NCI-H146 (cell line): ENCODE results near the gene ODAD3.
"Not testable (repeated sequence)": the region's sequence is repeated elsewhere in the genome, so short reads cannot be mapped to it uniquely, and the experiment has no call there.

Source experiments
- DNase-seq: peaks from one replicate; lab custom pipeline; 2025; lab: John Stamatoyannopoulos, UW

ODAD3 gene

DNA sequence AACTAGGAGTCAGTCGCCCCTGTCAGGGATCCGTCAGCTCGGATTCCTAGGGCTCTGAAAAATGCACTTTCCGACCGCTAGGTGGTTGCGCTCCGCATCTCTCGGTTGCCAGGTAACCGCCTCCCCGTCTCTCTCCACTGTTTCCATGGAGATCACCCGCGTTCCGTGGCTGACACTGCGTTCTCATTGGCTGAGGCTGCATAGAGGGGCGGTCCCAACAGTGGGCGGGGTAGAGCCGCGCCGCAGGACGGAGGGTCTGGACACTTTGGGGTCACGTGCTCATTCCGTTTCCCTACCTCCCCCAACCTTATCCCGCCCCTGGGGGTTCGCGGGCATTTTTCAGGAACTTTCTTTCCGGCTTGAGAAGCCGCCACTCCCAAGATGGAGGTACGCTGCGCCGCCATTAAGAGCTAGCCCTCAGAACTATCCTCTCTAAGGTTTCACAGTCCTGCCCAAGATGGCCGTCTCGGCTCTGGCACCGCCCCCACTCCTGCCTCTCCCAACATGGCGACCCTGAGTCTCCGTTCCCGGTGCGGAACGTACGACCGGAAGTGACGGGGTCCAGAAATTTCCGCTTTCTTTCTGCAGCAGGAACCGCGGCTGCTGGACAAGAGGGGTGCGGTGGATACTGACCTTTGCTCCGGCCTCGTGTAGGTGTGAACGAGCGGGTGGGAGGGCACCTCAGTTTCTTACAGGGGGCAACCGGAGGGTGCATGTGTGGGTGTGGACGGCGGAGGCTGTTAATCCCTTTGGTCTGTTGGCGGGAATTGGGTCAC, at the start of gene ODAD3, which contains the start of gene PRKCSH:
TSS of gene ODAD3 (minus strand) at position 65 of the 776 bp plus-strand sequence. CDS start 105 bp downstream, outside the sequence.
TSS of gene PRKCSH (plus strand) at position 579 of the 776 bp plus-strand sequence. CDS start 483 bp downstream, outside the sequence.
- DNase-seq, result peak; percentile 100

DNA sequence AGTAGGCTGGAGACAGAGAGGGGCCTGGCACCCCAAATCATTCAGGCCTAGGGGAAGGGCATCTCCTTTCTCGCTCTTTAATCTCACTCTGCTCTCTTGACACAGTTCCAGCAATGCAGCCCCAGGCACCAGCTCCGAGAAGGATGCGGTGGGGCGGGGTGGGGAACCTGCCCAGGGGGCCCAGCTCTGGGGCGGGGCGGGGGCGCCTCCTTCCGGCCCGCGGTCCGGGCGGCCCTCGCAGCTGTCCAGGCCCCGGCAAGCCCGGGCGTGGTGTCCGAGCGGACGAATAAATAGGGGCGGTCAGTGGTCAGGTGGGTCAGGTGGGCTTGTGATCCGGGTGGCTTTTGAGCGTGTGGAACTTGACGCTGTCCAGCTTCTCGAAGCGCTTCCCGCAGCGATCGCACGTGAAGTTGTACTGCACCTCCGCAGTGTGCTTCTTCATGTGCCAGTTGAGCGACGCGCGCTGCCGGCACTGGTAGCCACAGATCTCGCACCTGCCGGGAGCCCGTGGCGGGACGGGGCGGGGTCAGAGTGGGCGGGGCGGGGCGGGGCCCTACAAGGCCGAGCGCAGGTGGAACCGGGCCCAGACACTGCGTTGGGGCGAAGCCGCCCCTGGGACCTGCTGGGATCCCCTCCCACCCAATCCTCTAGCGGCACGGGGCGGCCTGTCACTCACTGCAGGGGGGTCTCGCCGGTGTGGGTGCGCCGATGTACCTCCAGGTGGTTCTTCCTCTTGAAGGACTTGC, 48.6 kb upstream of the ODAD3 start:
- no peak for DNase-seq

DNA sequence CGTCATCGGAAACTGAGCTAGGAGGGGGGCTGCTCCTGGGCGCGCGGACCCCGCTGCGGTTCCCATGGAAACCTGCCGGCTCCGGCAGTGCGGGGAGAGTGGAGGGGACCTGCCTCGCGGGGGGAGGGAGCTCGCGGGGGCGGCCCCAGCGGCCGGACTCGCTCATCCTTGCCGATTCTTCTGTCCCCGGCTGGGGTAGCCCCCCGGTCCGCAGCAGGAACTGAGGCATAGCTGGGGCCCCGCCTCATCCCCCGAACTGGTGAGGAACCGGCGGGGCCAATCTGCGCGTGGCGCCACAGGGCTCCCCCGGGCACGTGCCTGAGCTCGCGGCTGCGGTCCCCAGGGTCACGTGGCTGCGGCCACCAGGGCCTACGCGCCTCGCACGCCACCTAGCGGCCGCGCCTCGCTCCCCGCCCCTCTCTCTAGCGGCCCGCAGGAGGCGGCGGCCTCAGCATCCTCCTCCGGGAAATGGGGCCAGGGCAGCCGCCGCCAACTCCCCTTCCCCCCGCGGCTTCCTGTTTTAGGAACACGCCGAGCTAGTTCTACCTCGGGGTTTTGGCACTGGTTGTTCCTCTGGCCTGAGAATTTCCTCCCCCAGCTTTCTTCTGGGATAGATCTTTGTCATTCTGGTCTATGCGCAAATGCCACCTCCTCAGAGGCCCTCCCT, 47.6 kb upstream of the ODAD3 start:
- peak; percentile 92 for DNase-seq

DNA sequence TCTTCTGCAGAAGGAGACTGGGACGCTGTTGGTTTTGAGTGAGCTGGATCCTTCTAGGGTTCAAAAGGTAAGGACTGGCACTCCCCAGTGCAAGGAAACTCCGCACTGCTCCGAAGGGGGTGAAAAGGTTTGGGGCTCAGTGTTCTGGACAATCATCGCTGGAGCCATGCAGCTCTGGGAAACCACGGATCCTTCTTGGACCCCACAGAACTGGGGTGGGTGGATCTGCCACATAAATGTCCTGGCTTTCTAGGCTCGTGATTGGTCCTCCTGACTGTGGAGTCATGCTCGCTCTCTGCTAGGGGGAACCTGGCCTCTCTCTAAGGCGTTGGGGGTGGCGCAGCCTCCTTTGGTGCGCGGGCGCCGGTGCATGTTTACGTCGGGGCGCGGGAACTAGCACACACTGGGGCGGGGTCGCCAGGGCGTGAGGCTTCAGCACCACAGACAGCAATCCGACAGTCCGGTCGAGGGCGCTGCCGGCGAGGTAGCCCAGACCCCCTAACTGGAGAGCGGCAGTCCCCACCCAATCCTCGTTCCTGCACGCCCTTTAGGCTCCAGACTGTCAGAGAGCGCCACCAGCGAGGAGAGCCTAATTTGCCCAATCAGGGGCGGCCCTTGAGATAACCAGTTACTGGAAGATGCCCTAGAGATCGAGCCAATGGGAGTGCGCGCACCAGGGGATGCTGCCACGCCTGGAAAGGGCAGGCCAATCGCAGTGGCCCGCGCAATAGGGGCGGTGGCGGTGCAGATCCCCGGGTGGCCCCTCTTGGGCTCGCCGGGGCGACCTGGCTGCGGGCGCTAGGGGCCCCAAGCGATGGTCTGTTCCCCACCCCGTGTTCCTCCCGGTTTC, 46.8 kb upstream of the ODAD3 start:
- peak; percentile 99 for DNase-seq

DNA sequence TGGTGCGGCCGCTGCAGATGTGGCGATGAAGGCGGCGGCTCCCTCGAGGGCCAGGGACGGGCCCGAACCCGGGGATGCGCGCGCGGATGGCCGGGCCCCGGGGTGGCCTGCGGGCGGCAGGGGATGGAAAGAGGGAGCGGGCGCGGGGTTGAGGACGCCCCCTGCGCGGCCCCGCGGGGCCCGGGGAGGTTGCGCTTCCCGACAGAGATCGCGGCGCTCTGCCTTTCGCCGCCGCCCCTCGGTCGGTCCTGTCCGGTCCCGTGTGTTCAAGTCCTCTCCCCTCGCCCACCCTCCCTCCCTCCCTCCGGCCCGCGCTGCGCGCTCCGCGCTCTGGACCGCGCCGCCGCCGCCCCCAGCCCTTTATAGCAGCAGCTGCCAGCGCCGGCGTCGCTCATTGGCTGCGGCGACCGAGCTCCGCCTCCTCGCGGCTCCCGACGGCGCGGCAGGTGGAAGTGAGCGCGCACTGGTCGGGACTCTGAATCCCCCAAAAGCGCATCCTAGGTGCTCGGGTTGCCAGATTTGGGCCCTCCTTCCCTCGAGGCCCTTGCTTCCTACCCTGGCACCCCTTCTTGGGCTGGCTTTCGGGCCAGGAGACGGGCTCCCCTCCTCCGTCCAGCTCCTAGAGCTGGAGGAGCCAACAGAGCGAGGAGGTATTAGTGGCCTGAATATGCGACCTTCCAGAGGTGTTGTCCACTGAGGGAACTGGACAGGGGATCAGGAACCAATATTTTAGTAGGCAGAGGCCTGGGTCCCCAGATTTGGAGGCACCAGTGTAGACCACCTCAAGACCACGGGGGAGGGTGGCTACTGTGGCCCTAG, 46.0 kb upstream of the ODAD3 start, which contains the start of gene ELAVL3:
TSS of gene ELAVL3 (minus strand) at position 332 of the 819 bp plus-strand sequence. CDS start 438 bp downstream, outside the sequence.
- peak; percentile 84 for DNase-seq

DNA sequence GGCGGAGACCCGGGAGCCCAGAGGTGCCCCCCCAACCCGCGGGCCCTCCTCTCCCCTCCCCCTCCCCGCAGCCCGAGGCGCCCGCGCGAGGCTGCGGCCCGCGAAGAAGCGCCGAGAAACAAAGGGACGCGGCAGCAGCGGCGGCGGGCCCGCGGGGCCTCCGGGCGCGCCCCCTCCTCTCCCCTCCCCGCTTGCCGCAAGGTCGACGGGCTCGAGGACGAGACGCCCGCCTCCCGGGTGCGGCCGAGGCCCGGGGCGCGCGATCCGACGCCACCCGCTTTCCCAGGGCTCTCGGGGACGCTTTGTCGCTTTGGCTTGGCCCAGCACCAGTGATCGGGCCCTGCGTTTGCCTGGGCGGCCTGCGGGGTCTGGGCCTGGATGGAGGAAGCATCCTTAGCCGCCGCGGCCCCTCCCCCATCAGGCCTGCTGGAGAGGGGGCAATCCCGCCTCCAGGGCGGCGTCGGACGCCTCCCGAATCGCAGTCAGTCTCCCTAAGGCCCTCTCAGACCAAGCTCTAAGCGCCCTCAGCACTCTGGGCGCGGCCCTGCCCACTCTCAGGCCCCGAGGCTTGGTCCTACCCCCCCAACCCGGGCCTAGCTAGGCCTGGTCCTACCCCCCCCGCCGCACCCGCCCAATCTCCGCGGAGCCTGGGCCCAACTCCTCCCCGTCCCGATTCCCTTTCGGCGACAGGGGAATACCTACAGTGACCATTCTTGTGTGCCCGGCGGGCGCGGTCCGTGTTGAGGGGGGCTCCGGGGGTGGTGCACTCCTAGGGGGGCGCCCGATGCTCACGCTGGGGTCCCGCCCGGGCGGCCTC, 45.2 kb upstream of the ODAD3 start:
- peak; percentile 77 for DNase-seq

DNA sequence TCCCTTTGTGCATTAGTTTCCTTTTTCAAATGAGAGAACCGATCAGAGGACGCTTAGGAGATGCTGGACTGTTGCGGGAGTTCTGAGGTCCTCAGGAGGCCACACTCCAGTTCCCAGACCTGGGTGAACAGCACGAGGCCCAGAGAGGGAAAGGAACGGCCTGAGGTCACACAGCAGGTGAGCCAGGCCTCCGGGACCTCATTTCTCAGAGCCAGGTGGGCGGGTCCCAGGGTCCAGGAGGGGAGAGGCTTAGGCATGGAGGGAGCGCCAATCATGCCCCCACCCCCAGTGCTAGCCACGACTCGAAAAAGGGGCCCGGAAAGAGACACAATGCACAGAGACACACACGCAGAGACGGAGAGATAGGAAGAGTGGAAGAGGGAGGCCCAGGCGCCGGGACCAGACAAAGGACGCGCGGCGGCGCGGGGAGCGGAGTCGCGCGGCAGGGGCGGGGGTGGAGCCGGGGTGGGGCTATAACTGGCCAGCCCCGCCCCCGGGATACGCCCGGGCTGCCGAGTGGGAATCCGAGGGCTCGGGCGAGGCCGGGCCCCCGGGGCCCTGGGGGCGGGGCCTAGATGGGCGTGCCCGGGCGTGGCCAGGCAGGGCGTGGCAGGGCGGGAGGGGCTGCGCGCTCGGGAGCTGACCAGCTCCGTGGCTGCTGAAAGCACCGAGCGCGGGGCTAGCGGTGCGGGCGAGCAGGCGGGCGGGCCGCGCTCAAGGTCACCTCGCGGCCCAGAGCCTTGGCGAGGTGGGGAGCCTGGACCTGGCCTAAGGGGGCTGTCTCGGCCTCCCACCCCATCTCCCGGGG, 44.4 kb upstream of the ODAD3 start:
- DNase-seq, result peak; percentile 95

DNA sequence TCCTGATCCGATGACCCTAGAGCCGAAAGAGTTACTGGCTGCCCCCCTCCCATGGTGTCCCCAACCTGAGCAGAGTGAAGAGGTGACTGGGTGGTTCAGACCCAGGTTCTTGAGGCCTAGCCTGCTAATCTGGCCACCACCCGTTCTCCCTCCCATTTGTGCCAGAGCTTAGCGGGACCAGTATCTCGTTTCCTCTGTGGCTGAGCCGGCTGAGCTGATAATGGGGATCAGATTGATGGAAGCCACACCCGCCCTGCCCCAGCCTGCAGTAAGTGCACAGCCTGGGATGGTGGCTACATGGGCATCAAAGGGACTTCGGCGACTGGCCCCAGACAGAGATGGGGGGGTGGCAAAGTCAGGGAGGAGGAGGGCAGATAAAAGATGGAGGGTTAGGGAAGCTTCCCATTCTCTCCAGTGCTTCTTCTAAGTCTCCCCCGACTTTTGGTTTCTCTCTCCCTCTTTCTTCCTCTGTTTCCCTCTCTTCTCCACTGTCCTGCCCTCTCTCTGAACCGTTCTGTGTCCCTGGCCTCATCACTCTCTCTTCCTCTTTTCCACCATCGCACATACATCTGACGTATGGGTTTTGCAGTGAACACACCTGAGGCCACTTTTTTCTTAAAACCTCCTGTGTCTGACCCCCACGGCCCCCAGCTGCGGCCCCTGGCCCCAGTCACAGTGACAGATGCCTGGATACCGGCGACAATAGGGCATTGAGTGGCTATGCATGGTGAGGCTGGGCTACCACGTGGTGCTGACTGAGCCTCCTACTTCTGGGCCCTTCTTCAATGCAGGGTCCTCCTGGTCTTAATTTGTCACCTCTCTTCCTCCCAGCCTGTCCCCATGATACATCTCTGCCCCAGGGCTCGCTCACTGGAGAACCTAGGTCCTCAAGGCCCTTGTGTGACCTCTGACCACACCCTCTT, 43.5 kb upstream of the ODAD3 start:
- DNase-seq, result peak; percentile 24

DNA sequence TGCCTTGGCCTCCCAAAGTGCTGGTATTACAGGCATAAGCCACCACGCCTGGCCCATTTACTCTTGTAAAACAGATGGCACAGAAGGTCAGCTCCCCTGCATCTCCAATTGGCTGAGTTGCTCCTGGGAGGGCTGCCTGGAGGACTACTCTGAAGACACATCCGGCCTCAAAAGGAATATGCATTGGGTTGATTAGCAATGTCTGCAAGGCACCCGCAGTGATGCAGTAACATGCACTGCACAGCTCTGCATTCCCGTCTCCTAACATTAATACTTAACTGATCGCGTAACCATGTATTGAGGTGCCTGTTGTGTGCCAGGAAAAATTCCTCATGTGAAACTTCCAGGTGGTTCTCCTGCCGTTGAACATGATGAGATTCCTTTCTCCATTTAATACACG, 40.9 kb upstream of the ODAD3 start:
- DNase-seq, result no peak

DNA sequence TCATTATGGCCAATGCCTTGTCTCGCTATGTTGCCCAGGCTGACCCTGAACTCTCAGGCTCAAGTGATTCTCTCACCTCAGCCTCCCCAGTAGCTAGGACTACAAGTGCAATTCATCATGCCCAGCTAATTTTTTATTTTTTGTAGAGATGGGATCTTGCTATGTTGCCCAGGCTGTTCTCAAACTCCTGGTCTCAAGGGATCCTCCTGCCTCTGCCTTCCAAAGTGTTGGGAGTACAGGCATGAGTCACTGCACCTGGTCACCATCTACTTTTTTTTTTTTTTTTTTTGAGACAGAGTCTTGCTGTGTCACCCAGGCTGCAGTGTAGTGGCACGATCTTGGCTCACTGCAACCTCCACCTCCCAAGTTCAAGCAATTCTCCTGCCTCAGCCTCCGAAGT, 40.4 kb upstream of the ODAD3 start:
- not testable (repeated sequence) for DNase-seq

DNA sequence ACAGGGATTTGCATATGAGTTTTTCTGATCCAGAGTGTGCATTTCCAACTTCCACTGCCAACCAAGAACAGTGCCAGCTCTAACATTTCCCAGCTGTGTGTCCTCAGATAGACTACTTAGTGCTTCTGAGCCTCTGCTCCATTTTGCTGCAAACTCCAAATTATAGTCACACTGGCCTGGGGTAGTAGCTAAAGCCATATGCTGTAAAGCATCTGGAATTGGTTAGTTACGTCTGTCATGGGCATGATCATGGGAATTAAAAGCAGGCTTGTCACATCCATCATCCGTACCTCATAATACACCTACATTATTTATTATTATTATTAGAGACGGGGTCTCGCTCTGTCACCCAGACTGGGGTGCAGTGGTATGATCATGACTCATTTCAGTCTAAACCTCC, 38.8 kb upstream of the ODAD3 start:
- no peak for DNase-seq

DNA sequence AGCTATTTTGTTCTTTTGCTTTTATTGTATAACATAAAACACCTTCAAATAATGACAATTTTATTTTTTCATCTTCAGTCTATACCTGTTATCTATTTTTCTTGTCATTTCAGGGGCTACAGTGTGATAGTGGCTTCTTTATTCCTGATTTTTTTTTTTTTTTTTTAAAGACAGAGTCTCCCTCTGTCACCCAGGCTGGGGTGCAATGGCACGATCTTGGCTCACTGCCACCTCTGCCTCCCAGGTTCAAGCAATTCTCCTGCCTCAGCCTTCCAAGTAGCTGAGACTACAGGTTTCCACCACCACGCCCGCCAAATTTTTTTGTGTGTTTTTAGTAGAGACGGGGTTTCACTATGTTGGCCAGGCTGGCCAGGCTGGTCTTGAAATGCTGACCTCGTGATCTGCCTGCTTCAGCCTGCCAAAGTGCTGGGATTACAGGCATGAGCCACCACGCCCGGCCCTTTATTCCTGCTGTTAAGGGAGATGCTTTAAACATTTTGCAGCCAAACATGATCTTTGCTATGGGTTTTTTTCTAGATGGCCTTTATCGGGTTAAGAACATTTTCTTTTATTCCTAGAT, 33.4 kb upstream of the ODAD3 start:
- DNase-seq, result not testable (repeated sequence)

DNA sequence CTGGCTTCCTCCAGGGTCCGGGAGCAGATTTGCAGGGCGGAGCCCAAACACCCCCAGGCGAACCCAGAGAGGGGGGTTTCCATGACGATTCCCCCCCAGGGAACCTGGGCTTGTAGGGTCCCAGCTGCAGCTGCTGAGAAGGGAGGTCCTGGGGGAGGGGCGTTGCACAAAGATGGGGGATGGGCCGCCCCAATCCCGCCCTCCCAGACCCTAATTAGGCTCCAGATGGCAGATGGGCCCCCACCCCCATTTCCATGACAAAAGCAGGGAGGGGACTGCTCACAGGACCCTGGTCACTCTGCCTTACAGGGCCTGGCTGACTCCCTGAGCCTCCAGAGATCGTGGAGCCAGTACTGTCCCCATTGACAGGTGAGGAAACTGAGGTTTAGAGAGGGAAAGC, 30.7 kb upstream of the ODAD3 start:
- DNase-seq, result no peak

DNA sequence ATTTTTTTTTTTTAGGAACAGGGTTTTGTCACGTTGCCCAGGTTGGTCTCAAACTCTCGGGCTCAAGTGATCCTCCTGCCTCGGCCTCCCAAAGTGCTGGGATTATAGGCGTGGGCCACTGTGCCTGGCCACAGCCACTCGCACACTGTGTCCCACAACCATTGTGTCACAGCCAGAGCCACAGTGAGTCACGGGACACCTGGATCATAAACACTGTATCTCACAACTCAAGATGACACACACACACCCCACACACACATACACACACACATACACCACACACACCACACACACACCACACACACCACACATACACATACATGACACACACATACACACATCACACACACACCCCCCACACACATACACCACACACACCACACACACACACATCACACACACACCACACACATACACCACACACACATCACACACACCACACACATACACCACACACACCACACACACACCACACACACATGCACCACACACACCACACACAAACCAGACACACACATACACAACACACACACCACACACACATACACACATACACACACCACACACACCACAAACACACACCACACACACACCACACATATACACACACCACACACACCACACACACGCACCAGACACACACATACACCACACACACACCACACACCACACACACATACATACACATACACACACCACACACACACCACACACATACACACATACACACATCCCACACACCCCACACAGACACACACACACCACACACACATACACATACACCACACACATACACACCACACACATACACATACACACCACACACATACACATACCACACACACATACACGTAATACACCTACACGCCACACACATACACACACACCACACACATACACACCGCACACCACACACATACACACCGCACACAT, 29.7 kb upstream of the ODAD3 start:
- no peak for DNase-seq

DNA sequence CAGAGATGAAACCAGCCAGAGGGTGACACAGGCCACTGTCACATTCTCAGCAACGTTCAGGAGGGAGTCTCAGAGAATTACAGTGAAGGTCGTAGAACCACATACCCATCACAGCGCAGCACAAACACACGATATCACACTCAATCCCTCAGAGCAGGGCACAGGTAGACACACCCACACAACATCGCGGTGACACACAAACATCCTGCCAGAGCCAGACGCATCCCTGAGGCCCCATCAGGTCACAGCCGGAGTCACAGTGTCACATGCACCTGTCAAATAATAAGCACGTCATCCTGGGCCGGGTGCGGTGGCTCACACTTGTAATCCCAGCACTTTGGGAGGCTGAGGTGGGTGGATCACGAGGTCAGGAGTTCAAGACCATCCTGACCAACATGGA, 28.5 kb upstream of the ODAD3 start:
- no peak for DNase-seq

DNA sequence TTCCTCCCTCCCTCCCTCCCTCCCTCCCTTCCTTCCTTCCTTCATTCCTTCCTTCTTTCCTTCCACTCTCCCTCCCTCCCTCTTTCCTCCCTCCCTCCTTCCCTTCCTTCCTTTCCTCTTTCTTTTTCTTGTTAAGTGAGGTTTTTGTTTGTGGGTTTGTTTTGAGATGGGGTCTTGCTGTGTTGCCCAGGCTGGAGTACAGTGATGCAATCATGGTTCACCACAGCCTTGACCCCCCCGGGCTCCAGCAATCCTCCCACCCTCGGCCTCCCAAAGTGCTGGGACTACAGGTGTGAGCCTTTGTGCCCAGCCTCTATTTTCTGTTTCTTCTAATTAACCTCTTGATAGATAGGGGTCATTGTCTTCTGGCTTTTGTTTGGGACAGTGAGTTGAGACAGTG, 26.5 kb upstream of the ODAD3 start:
- no peak for DNase-seq
